ENCODE data around the gene THRB.
A peak's percentile ranks its signal among the peaks of the same experiment; 100 is the strongest.

The THRB gene

DNA sequence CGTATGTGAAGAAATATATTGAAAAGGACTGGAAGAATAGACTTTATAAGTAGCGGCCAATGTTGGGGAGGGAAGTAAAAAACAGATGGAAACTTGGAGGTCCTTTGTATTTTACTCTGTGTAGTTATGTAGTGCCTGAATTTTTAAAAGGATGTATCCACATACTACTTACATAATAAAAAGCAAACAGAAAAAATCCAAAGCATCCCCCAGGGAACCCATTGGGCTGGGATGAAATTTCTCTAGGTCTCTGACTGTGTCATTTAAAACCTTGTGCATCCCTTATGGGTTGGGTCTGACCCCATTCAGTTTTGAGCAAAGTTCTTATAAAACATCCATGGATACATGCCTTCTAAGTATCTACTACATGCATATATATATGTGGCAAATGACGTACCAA is 408.4 kb downstream of the THRB start:
- no peak overlapping the region for H3K4me3 ChIP-seq (ENCODE audit: low read depth, low read length, poor library complexity, severe bottlenecking)
- H3K9ac ChIP-seq (ENCODE audit: low read length), result no peak overlapping the region
- H3K4me2 ChIP-seq (ENCODE audit: low read length), result no peak overlapping the region

DNA sequence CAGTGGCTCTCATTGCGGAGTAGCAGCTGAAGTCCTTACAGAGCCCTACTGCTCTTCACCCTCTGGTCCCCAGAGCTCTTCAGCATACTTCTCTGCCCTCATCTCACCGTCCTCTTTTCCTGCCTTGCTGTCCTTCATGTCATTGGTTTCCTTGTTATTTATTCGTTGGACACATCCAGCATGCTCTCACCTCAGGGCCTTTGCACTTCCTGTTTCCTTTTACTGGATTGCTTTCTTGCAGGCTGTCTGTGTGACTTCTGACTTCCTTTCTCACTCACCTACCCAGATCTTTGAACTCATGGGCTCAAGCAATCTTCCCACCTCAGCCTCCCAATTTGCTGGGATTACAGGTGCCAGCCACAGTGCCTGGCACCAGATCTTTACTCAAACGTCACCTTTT is 422.5 kb downstream of the THRB start:
- TF ChIP-seq, protein P1, sequence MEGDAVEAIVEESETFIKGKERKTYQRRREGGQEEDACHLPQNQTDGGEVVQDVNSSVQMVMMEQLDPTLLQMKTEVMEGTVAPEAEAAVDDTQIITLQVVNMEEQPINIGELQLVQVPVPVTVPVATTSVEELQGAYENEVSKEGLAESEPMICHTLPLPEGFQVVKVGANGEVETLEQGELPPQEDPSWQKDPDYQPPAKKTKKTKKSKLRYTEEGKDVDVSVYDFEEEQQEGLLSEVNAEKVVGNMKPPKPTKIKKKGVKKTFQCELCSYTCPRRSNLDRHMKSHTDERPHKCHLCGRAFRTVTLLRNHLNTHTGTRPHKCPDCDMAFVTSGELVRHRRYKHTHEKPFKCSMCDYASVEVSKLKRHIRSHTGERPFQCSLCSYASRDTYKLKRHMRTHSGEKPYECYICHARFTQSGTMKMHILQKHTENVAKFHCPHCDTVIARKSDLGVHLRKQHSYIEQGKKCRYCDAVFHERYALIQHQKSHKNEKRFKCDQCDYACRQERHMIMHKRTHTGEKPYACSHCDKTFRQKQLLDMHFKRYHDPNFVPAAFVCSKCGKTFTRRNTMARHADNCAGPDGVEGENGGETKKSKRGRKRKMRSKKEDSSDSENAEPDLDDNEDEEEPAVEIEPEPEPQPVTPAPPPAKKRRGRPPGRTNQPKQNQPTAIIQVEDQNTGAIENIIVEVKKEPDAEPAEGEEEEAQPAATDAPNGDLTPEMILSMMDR (IDR thresholded peaks at IDR 0.05; ENCODE audit: low read length), result no peak
- TF ChIP-seq EZH2 (IDR thresholded peaks at IDR 0.05; ENCODE audit: borderline replicate concordance, low read length), result no peak
- H2AFZ ChIP-seq (ENCODE audit: low read length), result no peak overlapping the region
- H3K9me2 ChIP-seq (ENCODE audit: low read depth, low read length), result no peaks in the 10 kb centered on the region
- H4K20me1 ChIP-seq (ENCODE audit: insufficient read depth, low read length), result no peaks in the 10 kb centered on the region
- no peaks in the 10 kb centered on the region for H3K9me3 ChIP-seq (ENCODE audit: low read length)
- no peaks in the 10 kb centered on the region for H3K27me3 ChIP-seq (ENCODE audit: insufficient read depth, low read length)
- no peak overlapping the region for H3K4me3 ChIP-seq (ENCODE audit: low read depth, low read length, poor library complexity, severe bottlenecking)
- no peak overlapping the region for H3K4me2 ChIP-seq (ENCODE audit: low read length)
- no peaks in the 10 kb centered on the region for H3K4me1 ChIP-seq (ENCODE audit: insufficient read depth, low read length, severe bottlenecking)
- H3F3A ChIP-seq (ENCODE audit: insufficient read depth, low read length), result no peaks in the 10 kb centered on the region
- H3K79me2 ChIP-seq (ENCODE audit: insufficient read depth, low read length), result no peaks in the 10 kb centered on the region
- no peaks in the 10 kb centered on the region for H3K36me3 ChIP-seq (ENCODE audit: insufficient read depth, low read length)
- no peak overlapping the region for H3K27ac ChIP-seq (ENCODE audit: low read depth, low read length, poor library complexity, severe bottlenecking)
- no peak overlapping the region for H3K9ac ChIP-seq (ENCODE audit: low read length)

More for the DNA sequence above, 408.4 kb downstream of the THRB start:
- Histone ChIP-seq H3F3A (ENCODE audit: insufficient read depth, low read length) (no peaks in the 10 kb centered on the region; the same call in 1 of the 2 replicates), H2AFZ (ENCODE audit: low read length) (no peak overlapping the region), H3K4me1 (ENCODE audit: insufficient read depth, low read length, severe bottlenecking) (no peaks in the 10 kb centered on the region), H3K9me2 (ENCODE audit: low read depth, low read length) (no peaks in the 10 kb centered on the region), H4K20me1 (ENCODE audit: insufficient read depth, low read length) (no peaks in the 10 kb centered on the region), H3K27ac (ENCODE audit: low read depth, low read length, poor library complexity, severe bottlenecking) (no peak overlapping the region), H3K36me3 (ENCODE audit: insufficient read depth, low read length) (no peaks in the 10 kb centered on the region), H3K27me3 (ENCODE audit: insufficient read depth, low read length) (no peaks in the 10 kb centered on the region), H3K9me3 (ENCODE audit: low read length) (no peaks in the 10 kb centered on the region), H3K79me2 (ENCODE audit: insufficient read depth, low read length) (no peaks in the 10 kb centered on the region)
- no peak for TF ChIP-seq EZH2 (IDR thresholded peaks at IDR 0.05; ENCODE audit: borderline replicate concordance, low read length)
- TF ChIP-seq, protein P1 (IDR thresholded peaks at IDR 0.05; ENCODE audit: low read length), result no peak

DNA sequence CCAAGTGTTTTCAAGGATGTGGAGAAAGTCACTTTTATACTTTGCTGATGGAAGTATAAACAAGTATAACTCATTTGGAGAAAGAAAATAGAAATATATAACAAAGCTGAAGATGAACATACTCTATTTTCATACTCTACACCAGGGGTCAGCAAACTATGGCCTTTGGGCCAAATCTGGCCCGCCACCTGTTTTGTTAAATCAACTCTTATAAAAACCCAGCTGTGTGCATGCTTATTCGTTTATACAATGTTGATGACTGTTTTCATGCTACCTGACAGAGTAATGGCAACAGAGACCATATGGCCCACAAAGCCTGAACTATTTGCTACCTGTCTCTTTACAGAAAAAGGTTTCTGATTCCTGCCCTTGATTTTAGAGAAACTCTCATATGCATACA is 425.6 kb downstream of the THRB start:
- Histone ChIP-seq H3K9me2 (ENCODE audit: low read depth, low read length) (no peaks in the 10 kb centered on the region), H4K20me1 (ENCODE audit: insufficient read depth, low read length) (no peaks in the 10 kb centered on the region), H3K9ac (ENCODE audit: low read length) (no peak overlapping the region), H3K36me3 (ENCODE audit: insufficient read depth, low read length) (no peaks in the 10 kb centered on the region), H2AFZ (ENCODE audit: low read length) (no peak overlapping the region), H3K4me3 (ENCODE audit: low read depth, low read length, poor library complexity, severe bottlenecking) (no peak overlapping the region), H3K4me2 (ENCODE audit: low read length) (no peak overlapping the region), H3K4me1 (ENCODE audit: insufficient read depth, low read length, severe bottlenecking) (no peaks in the 10 kb centered on the region), H3F3A (ENCODE audit: insufficient read depth, low read length) (no peaks in the 10 kb centered on the region), H3K79me2 (ENCODE audit: insufficient read depth, low read length) (no peaks in the 10 kb centered on the region), H3K27ac (ENCODE audit: low read depth, low read length, poor library complexity, severe bottlenecking) (no peak overlapping the region), H3K27me3 (ENCODE audit: insufficient read depth, low read length) (no peaks in the 10 kb centered on the region), H3K9me3 (ENCODE audit: low read length) (no peaks in the 10 kb centered on the region)
- no peak for TF ChIP-seq EZH2 (IDR thresholded peaks at IDR 0.05; ENCODE audit: borderline replicate concordance, low read length)
- TF ChIP-seq, protein P1 (IDR thresholded peaks at IDR 0.05; ENCODE audit: low read length), result peak; percentile 34; the same call in 1 of the 2 replicates
